GM23338 (cell line): Measurements from ENCODE around the gene CACNA2D4. TPM values are rescaled to one million over a fixed set of nuclear protein-coding genes. Genes with fewer than 3 reads are reported as not detected.

Source experiments
- ATAC-seq: fragments of 200-7000 bp; cut with Tn5 transposase; 3 replicates; pipeline ENCODE4 v1.9.1; 2020
- DNase-seq: peaks from one replicate; pipeline ENCODE4 v3.0.0-alpha.2; 2015; ENCODE audit warnings: low spot score
- H2AFZ ChIP-seq: fragments of 200-600 bp; sonication (generic); 2 replicates; pipeline ENCODE4 v1.8.0; 2016; ENCODE audit warnings: antibody characterized with exemption, mild to moderate bottlenecking, moderate library complexity
- H3F3A ChIP-seq: fragments of 200-600 bp; sonication (generic); replicated peaks from 2 replicates; pipeline ENCODE4 v1.8.0; 2017; ENCODE audit warnings: antibody characterized with exemption, mixed run types, low read depth
- H3K27ac ChIP-seq: fragments of 200-600 bp; sonication (generic); 2 replicates; pipeline ENCODE4 v1.6.1; 2016; ENCODE audit warnings: low read depth
- H3K27me3 ChIP-seq: fragments of 200-600 bp; sonication (generic); 2 replicates; pipeline ENCODE4 v1.8.0; 2016; ENCODE audit warnings: mild to moderate bottlenecking, mixed run types, moderate library complexity; ENCODE audit not compliant: insufficient read depth
- H3K36me3 ChIP-seq: fragments of 200-600 bp; sonication (generic); 2 replicates; pipeline ENCODE4 v1.8.0; 2016; ENCODE audit warnings: mild to moderate bottlenecking; ENCODE audit not compliant: insufficient read depth
- H3K4me1 ChIP-seq: fragments of 200-600 bp; sonication (generic); 2 replicates; pipeline ENCODE4 v1.8.0; 2016; ENCODE audit warnings: mild to moderate bottlenecking, moderate library complexity; ENCODE audit not compliant: insufficient read depth
- H3K4me2 ChIP-seq: fragments of 200-600 bp; sonication (generic); 2 replicates; pipeline ENCODE4 v1.7.1; 2017; ENCODE audit warnings: mixed run types
- H3K4me3 ChIP-seq: fragments of 200-600 bp; sonication (generic); 2 replicates; pipeline ENCODE4 v1.6.1; 2016; ENCODE audit warnings: mixed run types
- H3K79me2 ChIP-seq: fragments of 200-600 bp; sonication (generic); replicated peaks from 2 replicates; pipeline ENCODE4 v1.8.0; 2017; ENCODE audit warnings: mild to moderate bottlenecking; ENCODE audit not compliant: insufficient read depth
- H3K9me2 ChIP-seq: fragments of 200-600 bp; sonication (generic); 2 replicates; pipeline ENCODE4 v1.8.0; 2017; ENCODE audit not compliant: insufficient read depth
- H4K20me1 ChIP-seq: fragments of 200-600 bp; sonication (generic); replicated peaks from 2 replicates; pipeline ENCODE4 v1.8.0; 2017; ENCODE audit warnings: mild to moderate bottlenecking; ENCODE audit not compliant: insufficient read depth
- H3K27ac Mint-ChIP-seq: 2 replicates; pipeline ENCODE4 v1.8.0; 2020; ENCODE audit warnings: inconsistent platforms, mild to moderate bottlenecking, moderate library complexity, mixed read lengths
- H3K27me3 Mint-ChIP-seq: 3 replicates; pipeline ENCODE4 v1.8.0; 2022; ENCODE audit warnings: low read depth, mild to moderate bottlenecking, moderate library complexity, mixed read lengths, inconsistent platforms; ENCODE audit not compliant: insufficient read depth, poor library complexity
- H3K36me3 Mint-ChIP-seq: 3 replicates; pipeline ENCODE4 v1.8.0; 2021; ENCODE audit warnings: low read depth, mild to moderate bottlenecking, inconsistent platforms, moderate library complexity, mixed read lengths
- H3K4me1 Mint-ChIP-seq: 3 replicates; pipeline ENCODE4 v1.8.0; 2020; ENCODE audit warnings: mild to moderate bottlenecking, inconsistent platforms, mixed read lengths
- H3K4me3 Mint-ChIP-seq: 3 replicates; pipeline ENCODE4 v1.8.0; 2021; ENCODE audit warnings: moderate library complexity, mild to moderate bottlenecking, inconsistent platforms, mixed read lengths
- H3K9me3 Mint-ChIP-seq: 3 replicates; pipeline ENCODE4 v1.8.0; 2020; ENCODE audit warnings: moderate library complexity, mild to moderate bottlenecking, inconsistent platforms, mixed read lengths
- CREB1 ChIP-seq: fragments of 250-450 bp; sonication (Bioruptor Pico); IDR thresholded peaks from 2 replicates; pipeline ENCODE4 v1.5.0; 2020; ENCODE audit warnings: low read depth, mild to moderate bottlenecking, moderate library complexity
- ETS1 ChIP-seq: IDR thresholded peaks from 2 replicates; pipeline ENCODE4 v1.6.1; 2016; ENCODE audit warnings: antibody characterized with exemption
- EZH2 ChIP-seq: fragments of 200-600 bp; sonication (generic); IDR thresholded peaks from one replicate; pipeline ENCODE4 v1.8.0; 2017; ENCODE audit warnings: antibody characterized with exemption, mild to moderate bottlenecking, low read depth; ENCODE audit not compliant: unreplicated experiment
- REST ChIP-seq: IDR thresholded peaks from one replicate; pipeline ENCODE4 v1.6.1; 2018; ENCODE audit warnings: antibody characterized with exemption; ENCODE audit not compliant: unreplicated experiment
- STAT1 ChIP-seq: IDR thresholded peaks from one replicate; pipeline ENCODE4 v1.6.1; 2016; ENCODE audit warnings: antibody characterized with exemption; ENCODE audit not compliant: unreplicated experiment
- ZNF114 ChIP-seq: fragments of 250-450 bp; sonication (Bioruptor Pico); IDR thresholded peaks from 2 replicates; pipeline ENCODE4 v1.5.0; 2020; ENCODE audit warnings: mild to moderate bottlenecking, moderate library complexity
- ZNF331 ChIP-seq: fragments of 250-450 bp; sonication (Bioruptor Pico); IDR thresholded peaks from 2 replicates; pipeline ENCODE4 v1.5.0; 2020; ENCODE audit warnings: low read depth, mild to moderate bottlenecking, moderate library complexity
- ZNF462 ChIP-seq: fragments of 250-450 bp; sonication (Bioruptor Pico); IDR thresholded peaks from 2 replicates; pipeline ENCODE4 v1.5.0; 2020; ENCODE audit warnings: mild to moderate bottlenecking, moderate library complexity
- polyA plus RNA-seq: library from polyadenylated mRNA; unstranded; fragments of >200 nt; fragmentation: Nextera tagmentation; extraction: Ambion mirVana; gene quantifications from 2 replicates; pipeline ENCODE4 v1.2.1, GENCODE V29; 2016
- total RNA-seq: library from RNA; depleted of rRNA; stranded (reverse); fragments of >200 nt; shearing (Covaris generic); gene quantifications from 2 replicates; pipeline ENCODE4 v1.2.3, GENCODE V29; 2014

CACNA2D4 gene
- total and polyA plus RNA-seq, 2 experiments from 2014 or later: 0.07 to 0.24 TPM

- DNase-seq: no peak
- no peaks in the 10 kb centered on the region for H4K20me1 ChIP-seq
- no peak overlapping the region for H3K27ac Mint-ChIP-seq
Observed at GRCh38 chr12:1922985-1923384, 4.5 kb upstream of the CACNA2D4 start.

More at GRCh38 chr12:1922985-1923384, 4.5 kb upstream of the CACNA2D4 start:
- H3K4me2 ChIP-seq: no peak overlapping the region
- H3K27ac ChIP-seq: no peak overlapping the region
- H2AFZ ChIP-seq: no peak overlapping the region
- ATAC-seq: no peak
- no peaks in the 10 kb centered on the region for H3K9me3 Mint-ChIP-seq
- no peaks in the 10 kb centered on the region for H3K79me2 ChIP-seq
- H3K27me3 Mint-ChIP-seq: peaks cover 6% of the 10 kb centered on the region
- no peak overlapping the region for H3K4me3 ChIP-seq
- no peaks in the 10 kb centered on the region for H3F3A ChIP-seq
- peaks cover 6% of the 10 kb centered on the region for H3K4me1 Mint-ChIP-seq
- H3K36me3 ChIP-seq: no peaks in the 10 kb centered on the region
- H3K27me3 ChIP-seq: no peaks in the 10 kb centered on the region
- no peak for TF ChIP-seq STAT1
- TF ChIP-seq EZH2: no peak
- TF ChIP-seq ZNF114 (CRISPR knock-in tag): no peak
- TF ChIP-seq REST: no peak
- TF ChIP-seq ZNF331 (CRISPR knock-in tag): no peak
- no peak for TF ChIP-seq CREB1 (CRISPR knock-in tag)
- no peak for TF ChIP-seq ETS1
- no peak for TF ChIP-seq ZNF462
- H3K4me3 Mint-ChIP-seq: no peak overlapping the region
- no peaks in the 10 kb centered on the region for H3K4me1 ChIP-seq
- no peaks in the 10 kb centered on the region for H3K9me2 ChIP-seq
- no peaks in the 10 kb centered on the region for H3K36me3 Mint-ChIP-seq
